ENCODE results near the gene LRRC25.

The LRRC25 gene

DNA sequence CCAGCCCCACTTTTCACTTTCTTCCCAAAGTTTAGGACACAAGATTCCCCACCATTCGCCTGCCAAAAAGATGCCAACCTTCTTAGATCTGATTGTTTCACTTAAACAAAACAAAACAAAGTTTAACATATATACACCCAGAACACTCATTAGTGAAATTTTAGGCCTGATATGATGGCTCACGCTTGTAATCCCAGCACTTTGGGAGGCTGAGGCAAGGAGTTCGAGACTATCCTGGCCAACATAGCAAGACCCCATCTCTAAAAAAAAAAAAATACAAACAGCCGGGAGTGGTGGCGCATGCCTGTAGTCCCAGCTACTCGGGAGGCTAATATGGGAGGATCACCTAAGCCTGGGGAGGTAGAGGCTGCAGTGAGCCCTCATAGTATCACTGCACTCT is 52.1 kb downstream of the LRRC25 start:
- no peak for DNase-seq (ENCODE audit: low spot score)

- DNase-seq (ENCODE audit: low spot score) = no peak
These were observed 52.9 kb downstream of the LRRC25 start for GRCh38 chr19:18344582-18344950.

DNA sequence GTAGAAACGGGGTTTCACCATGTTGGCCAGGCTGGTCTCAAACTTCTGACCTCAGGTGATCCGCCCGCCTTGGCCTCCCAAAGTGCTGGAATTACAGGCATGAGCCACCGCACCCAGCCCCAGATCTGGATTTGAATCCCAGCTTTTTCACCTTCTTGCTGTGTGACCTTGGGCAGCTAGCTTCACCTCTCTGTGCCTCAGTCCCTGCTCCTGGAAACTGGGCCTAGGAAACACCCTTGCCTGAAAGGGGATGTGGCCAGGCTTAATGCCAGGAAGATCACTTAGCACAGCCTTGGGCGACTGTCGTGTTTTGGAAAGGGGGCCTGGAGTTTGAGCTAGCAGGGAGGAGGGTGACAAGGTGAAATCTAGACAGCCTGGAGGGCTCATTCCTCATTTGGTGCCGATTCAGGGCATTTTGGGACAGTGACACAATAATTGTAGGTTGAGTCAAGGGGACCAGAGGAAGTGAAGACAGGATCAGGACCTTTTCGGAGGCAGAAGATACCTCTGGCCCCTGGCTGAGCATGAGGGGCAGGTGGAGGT is 55.3 kb downstream of the LRRC25 start:
- no peak for DNase-seq (ENCODE audit: low spot score)

All from activated CD4-positive, alpha-beta T cell treated with anti-CD3 and anti-CD28 coated beads, Interleukin-2, Interleukin-4, amounts not matched to agents 100 ng/mL and 50 ng/mL, durations not matched to agents 16 hours and 8 hours (primary cell).